Activated naive CD8-positive, alpha-beta T cell treated with anti-CD3 and anti-CD28 coated beads for 36 hours (primary cell): ENCODE data around the gene PLEKHA8. TPM values are rescaled to one million over a fixed set of nuclear protein-coding genes. Genes with fewer than 3 reads are reported as not detected.
A peak's percentile ranks its signal among the peaks of the same experiment; 100 is the strongest.

Experiments
- DNase-seq: peaks from one replicate; pipeline ENCODE4 v3.0.0; 2021
- H3K27ac Mint-ChIP-seq: one replicate; pipeline ENCODE4 v1.8.0; 2022; ENCODE audit warnings: mild to moderate bottlenecking, moderate library complexity, mixed read lengths
- H3K27me3 Mint-ChIP-seq: one replicate; pipeline ENCODE4 v1.8.0; 2022; ENCODE audit warnings: mild to moderate bottlenecking, mixed read lengths
- H3K36me3 Mint-ChIP-seq: one replicate; pipeline ENCODE4 v1.8.0; 2021; ENCODE audit warnings: mild to moderate bottlenecking, mixed read lengths
- H3K4me1 Mint-ChIP-seq: one replicate; pipeline ENCODE4 v1.8.0; 2021; ENCODE audit warnings: mixed read lengths
- H3K4me3 Mint-ChIP-seq: one replicate; pipeline ENCODE4 v1.8.0; 2022; ENCODE audit warnings: mild to moderate bottlenecking, moderate library complexity, mixed read lengths
- H3K9me3 Mint-ChIP-seq: one replicate; pipeline ENCODE4 v1.8.0; 2022; ENCODE audit warnings: mixed read lengths
- total RNA-seq, 2 experiments: library from RNA; stranded (reverse); gene quantifications; one replicate each; pipeline ENCODE4 v1.2.3, GENCODE V29; 2021

The PLEKHA8 gene, protein sequence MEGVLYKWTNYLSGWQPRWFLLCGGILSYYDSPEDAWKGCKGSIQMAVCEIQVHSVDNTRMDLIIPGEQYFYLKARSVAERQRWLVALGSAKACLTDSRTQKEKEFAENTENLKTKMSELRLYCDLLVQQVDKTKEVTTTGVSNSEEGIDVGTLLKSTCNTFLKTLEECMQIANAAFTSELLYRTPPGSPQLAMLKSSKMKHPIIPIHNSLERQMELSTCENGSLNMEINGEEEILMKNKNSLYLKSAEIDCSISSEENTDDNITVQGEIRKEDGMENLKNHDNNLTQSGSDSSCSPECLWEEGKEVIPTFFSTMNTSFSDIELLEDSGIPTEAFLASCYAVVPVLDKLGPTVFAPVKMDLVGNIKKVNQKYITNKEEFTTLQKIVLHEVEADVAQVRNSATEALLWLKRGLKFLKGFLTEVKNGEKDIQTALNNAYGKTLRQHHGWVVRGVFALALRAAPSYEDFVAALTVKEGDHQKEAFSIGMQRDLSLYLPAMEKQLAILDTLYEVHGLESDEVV
- 10 to 100 TPM; 11.7 to 13.2 TPM for total RNA-seq

DNA sequence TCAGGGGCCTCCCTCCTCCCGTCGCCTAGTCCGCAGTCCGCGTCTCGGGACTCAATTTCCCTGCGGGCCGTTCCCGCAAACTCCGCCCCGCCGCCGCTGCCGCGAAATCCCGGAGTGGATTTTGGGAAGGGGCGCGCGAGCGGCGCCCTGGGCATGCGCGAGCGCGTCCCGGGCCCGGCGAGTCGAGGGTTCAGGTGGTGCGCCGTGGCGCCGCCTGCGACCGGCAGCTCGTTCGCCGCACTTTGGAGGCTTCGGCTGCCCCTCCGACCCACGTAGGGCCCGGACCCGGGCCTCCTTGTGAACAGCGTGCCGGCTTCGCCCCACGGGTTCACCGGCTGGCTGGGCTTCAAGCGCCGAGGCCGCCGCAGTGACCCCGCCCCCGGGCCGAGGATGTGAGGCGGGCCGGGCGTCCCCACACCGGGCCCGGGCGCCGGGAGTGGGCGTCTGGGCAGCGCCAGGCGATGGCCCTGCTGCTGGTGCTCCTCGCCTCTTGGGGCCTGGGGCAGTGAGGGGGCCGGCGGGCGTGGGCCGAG is at the start of gene PLEKHA8:
TSS of gene PLEKHA8 (plus strand) at position 197 of the 533 bp plus-strand sequence. CDS start 351 bp downstream, outside the sequence.
- no peaks in the 10 kb centered on the region for H3K27me3 Mint-ChIP-seq
- no peaks in the 10 kb centered on the region for H3K9me3 Mint-ChIP-seq
- H3K4me3 Mint-ChIP-seq: no peak within 1 kb of the TSS
- H3K4me1 Mint-ChIP-seq: peaks cover 24% of the 10 kb centered on the region
- DNase-seq: peak; percentile 91
- peak within 1 kb of the TSS; percentile 89 for H3K27ac Mint-ChIP-seq
- peaks cover 6% of the 10 kb centered on the region for H3K36me3 Mint-ChIP-seq

DNA sequence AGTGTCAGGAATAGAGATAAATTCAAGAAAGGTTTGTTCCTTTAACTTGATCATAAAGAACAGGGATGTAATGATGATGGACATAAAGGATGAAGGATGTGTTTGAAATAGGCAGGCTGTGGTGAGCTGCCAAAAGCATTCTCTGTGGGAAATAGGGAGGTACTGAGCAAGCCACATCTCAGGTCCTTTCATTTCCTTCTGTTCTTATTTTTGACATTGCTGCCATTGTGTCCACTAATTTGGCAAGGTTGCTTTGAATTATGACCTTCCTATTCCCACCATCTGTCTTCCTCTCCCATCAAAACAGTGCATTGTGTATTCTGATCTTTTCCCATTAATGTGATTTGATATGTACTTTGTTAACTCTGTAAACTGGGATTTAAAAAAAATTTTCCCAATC is 48.1 kb upstream of the PLEKHA8 start:
- H3K4me3 Mint-ChIP-seq: no peak overlapping the region
- H3K9me3 Mint-ChIP-seq: no peaks in the 10 kb centered on the region
- no peak for DNase-seq
- no peaks in the 10 kb centered on the region for H3K27me3 Mint-ChIP-seq
- no peaks in the 10 kb centered on the region for H3K36me3 Mint-ChIP-seq
- H3K27ac Mint-ChIP-seq: no peak overlapping the region
- peaks cover 11% of the 10 kb centered on the region for H3K4me1 Mint-ChIP-seq

DNA sequence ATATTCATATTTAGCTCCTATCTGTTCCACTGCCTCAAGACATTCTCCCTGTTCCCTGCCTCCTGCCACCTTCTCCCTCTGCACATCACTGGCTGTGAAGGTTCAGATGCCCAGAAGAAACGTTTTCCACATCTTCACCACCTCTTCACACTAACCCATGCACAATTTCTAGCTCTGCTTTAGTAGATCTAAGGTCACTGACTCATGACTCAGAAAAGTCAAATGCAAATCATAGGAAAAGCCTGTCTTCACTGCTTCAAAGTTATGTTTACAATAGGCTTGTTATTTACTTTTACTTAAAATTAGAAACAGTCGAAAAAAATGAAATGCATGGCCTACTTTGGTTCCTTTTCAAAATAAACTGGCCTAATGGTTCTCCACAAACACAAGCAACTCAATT is 41.1 kb upstream of the PLEKHA8 start:
- H3K9me3 Mint-ChIP-seq: no peaks in the 10 kb centered on the region
- no peak overlapping the region for H3K4me3 Mint-ChIP-seq
- H3K27me3 Mint-ChIP-seq: peaks cover 34% of the 10 kb centered on the region
- H3K36me3 Mint-ChIP-seq: peaks cover 4% of the 10 kb centered on the region
- H3K27ac Mint-ChIP-seq: no peak overlapping the region
- H3K4me1 Mint-ChIP-seq: peaks cover 19% of the 10 kb centered on the region
- DNase-seq: no peak

DNA sequence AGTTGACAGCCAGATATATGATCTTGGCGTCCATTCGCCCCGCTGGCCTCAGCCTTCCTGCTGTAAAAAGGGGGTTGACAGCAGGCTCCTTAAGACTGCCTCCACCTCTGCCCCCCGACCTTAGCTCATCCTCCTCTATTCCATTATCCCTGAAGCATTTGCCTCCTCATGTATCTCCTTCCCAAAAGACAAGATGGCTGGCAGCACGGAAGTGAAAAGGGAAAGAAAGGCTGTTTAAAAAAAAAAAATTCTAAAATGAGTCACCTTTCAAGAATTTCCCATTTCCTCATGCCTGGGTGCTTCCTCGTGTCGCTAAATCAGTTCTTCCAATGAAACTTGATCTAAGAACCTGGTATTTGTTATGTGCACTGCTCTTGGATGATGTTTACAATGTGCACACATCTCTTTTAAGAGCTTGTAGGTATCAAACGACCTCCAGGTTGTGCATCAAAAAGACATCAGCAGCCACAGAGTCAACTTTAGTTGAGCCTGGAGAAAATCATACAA is 40.3 kb upstream of the PLEKHA8 start:
- H3K27ac Mint-ChIP-seq: peak overlapping the region; percentile 77
- peaks cover 4% of the 10 kb centered on the region for H3K36me3 Mint-ChIP-seq
- no peaks in the 10 kb centered on the region for H3K9me3 Mint-ChIP-seq
- peaks cover 40% of the 10 kb centered on the region for H3K27me3 Mint-ChIP-seq
- peak overlapping the region; percentile 82 for H3K4me3 Mint-ChIP-seq
- DNase-seq: no peak
- H3K4me1 Mint-ChIP-seq: peaks cover 19% of the 10 kb centered on the region

DNA sequence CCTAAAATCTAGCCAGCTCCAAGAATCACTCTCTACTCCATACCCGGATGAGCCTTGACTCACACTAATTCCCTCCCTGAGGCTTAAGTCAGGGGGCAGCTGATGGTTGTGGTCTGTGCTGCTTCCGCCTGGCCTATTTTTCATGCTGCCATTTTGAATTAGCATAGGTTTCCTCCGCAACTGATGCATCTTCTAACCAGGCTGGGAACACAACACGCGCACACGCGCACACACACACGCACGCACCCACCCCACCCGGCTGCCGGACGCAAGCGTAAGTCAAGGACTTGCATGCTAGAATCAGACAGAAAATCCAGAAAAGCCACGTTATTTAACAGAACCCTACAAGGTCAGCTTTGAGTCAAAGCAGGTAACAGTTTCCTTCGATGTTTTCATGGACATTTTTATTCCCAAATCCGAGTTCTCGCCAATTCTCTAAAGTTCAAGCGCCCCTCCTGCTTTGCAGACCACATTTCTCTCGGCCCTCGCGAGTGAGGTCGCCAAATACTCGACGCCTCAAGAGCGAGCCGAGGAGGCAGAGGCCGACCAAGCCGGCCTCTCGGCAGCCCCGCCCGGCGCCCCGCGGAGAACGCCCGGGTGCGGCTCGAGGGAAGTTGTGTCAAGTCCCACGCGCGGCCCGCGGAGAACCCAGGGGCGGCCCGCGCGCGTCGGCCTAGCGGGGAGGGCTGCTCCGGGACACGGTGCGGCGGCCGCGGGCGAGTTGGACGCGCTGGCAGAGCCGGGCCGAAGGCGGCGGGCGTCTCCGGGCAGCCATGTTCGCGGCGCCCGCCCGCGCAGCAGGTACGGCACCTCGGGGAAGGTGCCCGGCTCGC is 39.6 kb upstream of the PLEKHA8 start:
- peaks cover 19% of the 10 kb centered on the region for H3K4me1 Mint-ChIP-seq
- H3K27me3 Mint-ChIP-seq: peaks cover 40% of the 10 kb centered on the region
- H3K9me3 Mint-ChIP-seq: peaks cover 3% of the 10 kb centered on the region
- H3K27ac Mint-ChIP-seq: peak overlapping the region; percentile 77
- H3K4me3 Mint-ChIP-seq: peak overlapping the region; percentile 82
- DNase-seq: peak; percentile 36
- H3K36me3 Mint-ChIP-seq: peaks cover 6% of the 10 kb centered on the region

DNA sequence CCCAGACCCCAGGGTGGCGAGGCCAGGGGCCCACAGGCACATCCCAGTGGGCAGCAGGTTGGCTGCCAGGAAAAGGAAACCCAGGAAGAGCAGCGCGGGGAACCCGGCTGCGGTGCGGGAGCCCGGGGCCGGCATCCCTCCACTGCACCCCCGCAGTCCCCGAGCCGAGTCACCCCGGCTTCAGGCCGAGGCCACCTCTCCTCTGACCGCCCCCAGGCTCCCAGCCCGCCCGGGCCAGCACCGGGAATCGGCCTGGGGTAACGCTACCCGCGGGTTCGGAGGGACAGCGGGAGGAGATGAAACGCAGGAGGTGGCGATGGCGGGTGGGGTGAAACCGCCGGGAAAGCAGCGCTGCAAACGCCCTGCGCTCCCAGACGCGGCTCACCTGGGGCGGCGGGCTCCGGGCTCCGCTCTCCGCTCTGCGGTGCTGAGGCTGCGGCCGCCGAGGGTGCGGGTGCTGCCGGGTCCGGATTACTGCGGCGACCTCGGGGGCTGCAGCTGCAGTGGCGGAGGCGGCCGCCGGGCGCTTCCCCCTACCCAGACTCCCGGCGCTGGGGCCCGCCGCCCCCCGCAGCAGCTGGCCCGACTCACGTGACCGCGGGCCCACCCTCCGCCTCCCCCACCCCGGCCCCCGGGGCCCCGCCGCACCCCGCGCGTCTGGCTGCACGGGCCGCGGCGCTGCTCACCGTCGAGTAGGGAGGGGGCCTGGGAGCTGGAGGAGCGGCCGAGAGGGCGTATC is 38.8 kb upstream of the PLEKHA8 start, which contains the start of gene SCRN1:
TSS of gene SCRN1 (minus strand) at position 545 of the 739 bp plus-strand sequence. CDS start 20,734 bp downstream, outside the sequence.
- DNase-seq: peak; percentile 40
- Mint-ChIP-seq H3K27me3 (peaks cover 44% of the 10 kb centered on the region), H3K9me3 (peaks cover 5% of the 10 kb centered on the region), H3K36me3 (peaks cover 6% of the 10 kb centered on the region), H3K27ac (peak within 1 kb of the TSS; percentile 77), H3K4me1 (peaks cover 19% of the 10 kb centered on the region), H3K4me3 (peak within 1 kb of the TSS; percentile 82)

DNA sequence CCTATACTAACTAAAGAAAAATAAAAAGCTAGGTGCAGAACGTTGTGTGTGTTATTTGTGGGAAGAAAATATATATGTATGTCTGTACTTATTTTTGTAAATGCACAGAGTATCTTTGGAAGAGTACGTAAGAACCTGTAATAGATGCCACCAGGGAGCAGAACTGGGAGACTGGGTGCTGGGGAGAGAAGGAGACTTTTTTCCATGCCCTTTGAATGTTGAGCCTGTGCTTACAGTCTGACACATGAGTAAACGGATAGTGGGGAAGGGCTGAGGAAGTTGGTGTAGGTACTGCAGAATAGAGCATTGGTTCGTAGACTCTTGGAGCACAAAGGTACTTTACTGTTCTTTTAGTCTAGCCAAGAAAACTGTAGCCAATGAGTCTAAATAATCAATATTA is 37.3 kb upstream of the PLEKHA8 start:
- peaks cover 15% of the 10 kb centered on the region for H3K4me1 Mint-ChIP-seq
- H3K27me3 Mint-ChIP-seq: peaks cover 44% of the 10 kb centered on the region
- H3K27ac Mint-ChIP-seq: no peak overlapping the region
- H3K9me3 Mint-ChIP-seq: peaks cover 5% of the 10 kb centered on the region
- H3K36me3 Mint-ChIP-seq: peaks cover 4% of the 10 kb centered on the region
- no peak for DNase-seq
- no peak overlapping the region for H3K4me3 Mint-ChIP-seq

DNA sequence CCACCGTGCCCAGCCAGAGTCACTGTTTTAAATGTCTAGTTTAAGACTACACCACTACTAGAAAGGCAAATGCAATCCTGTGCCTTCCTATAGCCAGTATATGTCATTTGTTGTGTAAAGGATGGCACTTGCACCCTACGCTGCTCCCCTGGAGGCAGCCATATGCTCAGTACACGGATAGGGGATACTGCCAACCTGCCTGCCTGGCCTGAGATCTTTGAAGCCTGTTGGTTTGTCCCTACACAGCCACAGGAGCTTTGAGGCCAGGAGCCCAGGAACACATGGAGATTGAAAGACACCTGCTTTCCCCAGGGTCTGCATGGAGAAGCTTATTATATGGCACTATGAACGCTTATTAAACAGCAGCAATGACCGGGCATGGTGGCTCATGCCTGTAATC is 36.3 kb upstream of the PLEKHA8 start:
- Mint-ChIP-seq H3K9me3 (peaks cover 12% of the 10 kb centered on the region), H3K27me3 (peaks cover 43% of the 10 kb centered on the region), H3K27ac (no peak overlapping the region), H3K36me3 (peaks cover 5% of the 10 kb centered on the region), H3K4me3 (no peak overlapping the region), H3K4me1 (peaks cover 15% of the 10 kb centered on the region)
- DNase-seq: no peak

DNA sequence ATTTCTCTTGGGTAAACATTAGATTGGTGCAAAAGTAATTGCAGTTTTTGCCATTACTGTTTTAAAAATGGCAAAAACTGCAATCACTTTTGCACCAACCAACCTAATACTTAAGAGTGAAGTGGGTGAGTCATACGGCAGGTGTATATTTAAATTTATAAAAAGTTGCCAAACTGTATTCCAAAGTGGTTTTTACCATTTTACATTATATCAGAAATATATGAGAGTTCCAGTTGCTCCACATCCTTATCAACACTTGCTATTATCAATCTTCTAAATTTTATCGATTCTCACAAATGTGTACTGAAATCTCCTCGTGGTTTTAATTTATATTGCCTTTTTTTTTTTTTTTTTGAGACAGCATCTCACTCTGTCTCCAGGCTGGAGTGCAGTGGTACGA is 35.1 kb upstream of the PLEKHA8 start:
- Mint-ChIP-seq H3K9me3 (peaks cover 16% of the 10 kb centered on the region), H3K36me3 (peaks cover 3% of the 10 kb centered on the region), H3K27me3 (peaks cover 39% of the 10 kb centered on the region), H3K27ac (no peak overlapping the region), H3K4me3 (no peak overlapping the region), H3K4me1 (peaks cover 6% of the 10 kb centered on the region)
- DNase-seq: no peak

DNA sequence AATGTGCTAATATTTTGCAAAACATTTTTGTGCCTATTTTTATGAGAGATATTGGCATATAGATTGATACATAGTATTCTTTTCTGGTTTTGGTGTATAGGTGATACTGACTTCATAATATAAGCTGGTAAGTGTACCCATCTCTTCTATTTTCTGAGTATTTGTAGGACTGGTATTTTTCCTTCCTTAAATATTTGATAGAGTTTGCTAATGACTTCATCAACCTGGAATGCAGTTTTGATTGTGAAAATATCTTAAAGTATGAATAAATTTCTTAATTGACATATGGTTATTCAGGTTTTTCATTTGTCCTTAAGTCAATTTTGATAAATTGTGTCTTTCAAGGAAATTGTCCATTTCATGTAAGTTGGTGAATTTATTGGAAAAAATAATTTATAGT is 32.6 kb upstream of the PLEKHA8 start:
- Mint-ChIP-seq H3K27me3 (peaks cover 32% of the 10 kb centered on the region), H3K36me3 (peaks cover 3% of the 10 kb centered on the region), H3K4me1 (no peaks in the 10 kb centered on the region), H3K4me3 (no peak overlapping the region), H3K9me3 (peaks cover 16% of the 10 kb centered on the region), H3K27ac (no peak overlapping the region)
- DNase-seq: no peak

DNA sequence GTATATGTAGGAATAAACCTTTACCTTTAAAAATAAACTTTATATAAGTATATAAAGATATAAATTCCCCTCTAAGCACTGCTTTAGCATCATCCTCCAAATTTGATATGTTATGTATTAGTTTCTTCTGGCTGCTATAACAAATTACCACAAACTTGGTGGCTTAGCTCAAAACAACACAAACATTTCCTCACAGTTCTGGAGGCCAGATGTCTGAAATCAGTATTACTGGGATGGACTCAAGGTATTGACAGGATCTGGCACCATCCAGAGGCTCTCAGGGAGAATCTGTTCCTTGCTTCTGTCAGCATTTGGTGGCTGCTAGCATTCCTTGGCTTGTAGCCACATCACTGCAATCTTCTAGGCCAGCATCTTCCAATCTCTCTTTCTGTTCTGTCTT is 31.9 kb upstream of the PLEKHA8 start:
- Mint-ChIP-seq H3K4me1 (no peaks in the 10 kb centered on the region), H3K36me3 (peaks cover 3% of the 10 kb centered on the region), H3K27me3 (peaks cover 26% of the 10 kb centered on the region), H3K27ac (no peak overlapping the region), H3K4me3 (no peak overlapping the region), H3K9me3 (peaks cover 16% of the 10 kb centered on the region)
- DNase-seq: no peak

DNA sequence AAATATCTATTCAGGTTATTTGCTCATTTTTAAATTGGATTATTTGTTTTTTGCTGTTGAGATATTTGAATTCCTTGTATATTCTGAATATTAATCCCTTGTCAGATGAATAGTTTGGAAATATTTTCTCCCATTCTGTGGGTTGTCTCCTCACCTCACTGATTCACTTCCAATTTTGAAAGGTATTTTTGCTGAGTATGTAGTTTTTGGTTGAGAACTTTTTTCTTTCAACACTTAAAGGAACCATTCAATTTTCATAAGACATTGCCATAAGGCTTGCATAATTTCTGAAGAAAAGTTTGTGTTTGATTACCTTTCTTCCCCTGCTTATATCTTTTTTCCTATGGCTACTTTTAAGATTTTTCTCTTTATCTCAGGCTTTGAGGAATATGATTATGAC is 29.7 kb upstream of the PLEKHA8 start:
- peaks cover 2% of the 10 kb centered on the region for H3K36me3 Mint-ChIP-seq
- H3K27ac Mint-ChIP-seq: no peak overlapping the region
- H3K27me3 Mint-ChIP-seq: peaks cover 15% of the 10 kb centered on the region
- no peak overlapping the region for H3K4me3 Mint-ChIP-seq
- DNase-seq: no peak
- peaks cover 14% of the 10 kb centered on the region for H3K9me3 Mint-ChIP-seq
- no peaks in the 10 kb centered on the region for H3K4me1 Mint-ChIP-seq

DNA sequence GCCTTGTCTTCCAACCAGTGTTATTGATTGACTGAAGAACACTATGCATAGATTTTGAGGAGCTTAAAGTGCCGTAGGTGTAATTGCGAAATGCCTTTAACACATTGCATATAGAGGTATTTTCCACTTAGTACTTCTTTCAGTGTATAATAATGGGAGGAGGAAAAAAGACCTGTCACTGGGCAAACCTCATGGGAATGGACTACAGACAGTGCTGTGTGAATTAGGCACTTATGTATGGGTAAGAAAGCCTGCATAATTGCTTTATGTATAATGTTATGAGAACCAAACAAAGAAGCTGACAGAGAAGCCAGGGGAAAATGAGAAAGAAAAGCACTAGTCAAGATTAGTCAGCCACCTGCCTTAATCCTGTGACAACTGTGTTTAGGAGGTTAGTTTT is 26.2 kb upstream of the PLEKHA8 start:
- Mint-ChIP-seq H3K9me3 (peaks cover 4% of the 10 kb centered on the region), H3K27ac (no peak overlapping the region), H3K4me1 (no peaks in the 10 kb centered on the region), H3K27me3 (peaks cover 11% of the 10 kb centered on the region), H3K4me3 (no peak overlapping the region), H3K36me3 (no peaks in the 10 kb centered on the region)
- no peak for DNase-seq

DNA sequence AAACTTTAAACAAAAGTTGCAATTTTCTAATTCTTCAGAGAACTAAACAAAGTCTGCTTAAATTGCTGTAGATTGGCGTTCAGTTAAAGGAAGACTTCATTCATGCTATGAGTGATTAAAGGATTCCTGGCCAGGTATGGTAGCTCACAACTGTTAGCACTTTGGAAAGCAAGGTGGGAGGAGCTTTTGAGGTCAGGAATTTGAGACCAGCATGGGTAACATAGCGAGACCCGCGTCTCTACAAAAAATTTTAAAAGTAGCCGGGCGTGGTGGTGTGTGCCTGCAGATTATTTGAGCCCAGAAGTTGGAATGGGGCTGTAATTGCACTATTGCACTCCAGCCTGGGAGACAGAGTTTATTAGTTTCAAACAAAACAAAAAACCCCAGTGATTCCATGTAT is 25.1 kb upstream of the PLEKHA8 start:
- DNase-seq: no peak
- Mint-ChIP-seq H3K27ac (no peak overlapping the region), H3K9me3 (no peaks in the 10 kb centered on the region), H3K4me3 (no peak overlapping the region), H3K4me1 (no peaks in the 10 kb centered on the region), H3K27me3 (peaks cover 6% of the 10 kb centered on the region), H3K36me3 (no peaks in the 10 kb centered on the region)
